M059J (cell line): ENCODE data around the gene DLX4. TPM values are rescaled to one million over a fixed set of nuclear protein-coding genes. Genes with fewer than 3 reads are reported as not detected.
A peak's percentile ranks its signal among the peaks of the same experiment; 100 is the strongest.

ENCODE experiments used
- DNase-seq: peaks from one replicate; pipeline ENCODE4 v3.0.0-alpha.2; 2012; ENCODE audit warnings: low read depth
- total RNA-seq: library from RNA; depleted of rRNA; stranded (reverse); fragments of >200 nt; shearing (Covaris generic); gene quantifications from 2 replicates; pipeline ENCODE4 v1.2.3, GENCODE V29; 2014

The DLX4 gene
- total RNA-seq, 1 experiment from 2014 or later, result 7.4 TPM

GRCh38 chr17:49946964-49947584, 21.9 kb upstream of the DLX4 start:
- peak; percentile 81 for DNase-seq

DNA sequence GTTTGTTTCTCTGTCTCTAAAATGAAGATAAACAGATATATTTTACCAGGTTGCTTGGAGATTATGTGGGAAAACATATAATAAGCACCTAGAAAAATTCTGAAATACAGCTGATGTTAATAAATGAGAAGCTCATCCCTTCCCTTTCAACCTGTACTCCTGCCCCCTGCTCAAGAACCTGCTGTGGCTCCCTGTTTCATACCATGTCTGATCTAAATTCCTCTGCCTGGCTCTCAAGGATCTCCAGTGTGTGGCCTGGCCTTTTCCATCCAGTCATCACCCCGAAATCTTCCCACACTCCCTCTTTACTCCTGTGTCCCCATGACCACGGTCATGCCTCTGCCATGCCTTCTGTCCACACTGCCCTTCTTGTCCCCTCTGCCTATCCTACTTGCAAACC, 19.4 kb upstream of the DLX4 start:
- no peak for DNase-seq

- peak; percentile 53 for DNase-seq
Measured at GRCh38 chr17:49951362-49952082, 17.5 kb upstream of the DLX4 start.

- peak; percentile 88 for DNase-seq
Measured at GRCh38 chr17:49952209-49952911, 16.6 kb upstream of the DLX4 start.

- peak; percentile 79 for DNase-seq
Measured at GRCh38 chr17:49952912-49953497, 16.0 kb upstream of the DLX4 start.

GRCh38 chr17:49955157-49955556, 13.8 kb upstream of the DLX4 start:
- peak; percentile 87 for DNase-seq

DNA sequence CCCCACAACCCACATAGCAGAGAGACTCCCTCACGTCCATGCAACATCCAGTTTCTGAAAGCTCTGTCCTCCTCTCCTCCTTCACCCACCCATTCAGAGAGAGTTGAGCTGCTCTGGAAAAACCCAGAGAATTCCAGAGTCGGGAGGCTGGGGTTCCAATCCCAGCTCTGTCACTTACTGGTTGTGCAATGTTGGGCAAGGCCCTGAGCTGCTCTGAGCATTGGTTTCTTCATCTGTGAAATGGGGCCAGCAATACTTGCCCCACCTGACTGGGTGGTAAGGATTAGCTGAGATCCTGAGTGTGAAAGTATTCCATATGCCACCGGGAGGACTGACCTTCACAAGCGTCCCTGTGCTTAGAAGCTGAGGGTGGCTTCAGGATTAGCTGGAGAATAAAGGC, 12.2 kb upstream of the DLX4 start:
- no peak for DNase-seq

GRCh38 chr17:49957350-49957749, 11.6 kb upstream of the DLX4 start:
- DNase-seq, result no peak

GRCh38 chr17:49958723-49959122, 10.3 kb upstream of the DLX4 start:
- peak; percentile 62 for DNase-seq

- peak; percentile 83 for DNase-seq
Measured at GRCh38 chr17:49959183-49959935, 9.6 kb upstream of the DLX4 start.

DNA sequence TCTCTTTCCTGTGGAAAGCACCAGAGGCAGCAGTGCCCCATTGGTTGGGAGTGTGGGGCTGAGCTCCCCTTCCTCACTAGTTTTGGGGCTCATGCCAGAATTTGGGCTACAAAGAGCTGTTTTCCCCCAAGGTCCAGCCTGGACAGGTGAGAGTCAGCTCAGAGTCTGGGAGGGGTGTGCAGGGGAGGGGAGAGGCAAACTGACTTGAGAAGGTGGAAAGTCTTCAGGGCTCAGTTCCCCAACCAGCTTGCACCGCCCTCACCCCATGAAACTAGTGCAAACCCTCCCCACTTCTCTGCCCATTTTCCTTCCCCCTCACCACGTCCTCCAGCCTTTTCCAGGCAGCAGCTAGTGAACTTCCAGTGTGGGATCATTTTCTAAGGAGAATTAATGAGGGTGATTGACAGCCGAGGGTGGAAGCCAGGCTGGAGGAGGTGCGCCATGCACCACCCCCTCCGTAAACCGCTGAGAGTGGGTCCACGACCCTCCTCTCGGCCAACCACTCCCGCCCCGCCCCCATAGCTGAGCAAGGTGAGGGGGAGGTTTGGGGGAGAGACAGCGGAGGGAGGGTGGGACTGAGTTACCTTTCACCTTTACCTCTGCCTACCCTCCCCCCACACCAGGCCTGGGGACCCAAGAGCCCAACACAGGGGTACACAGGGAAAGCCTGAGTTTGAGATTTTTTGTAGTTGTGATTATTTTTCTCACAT, 6.2 kb upstream of the DLX4 start:
- DNase-seq, result no peak

GRCh38 chr17:49963309-49963625, 5.7 kb upstream of the DLX4 start:
- no peak for DNase-seq

DNA sequence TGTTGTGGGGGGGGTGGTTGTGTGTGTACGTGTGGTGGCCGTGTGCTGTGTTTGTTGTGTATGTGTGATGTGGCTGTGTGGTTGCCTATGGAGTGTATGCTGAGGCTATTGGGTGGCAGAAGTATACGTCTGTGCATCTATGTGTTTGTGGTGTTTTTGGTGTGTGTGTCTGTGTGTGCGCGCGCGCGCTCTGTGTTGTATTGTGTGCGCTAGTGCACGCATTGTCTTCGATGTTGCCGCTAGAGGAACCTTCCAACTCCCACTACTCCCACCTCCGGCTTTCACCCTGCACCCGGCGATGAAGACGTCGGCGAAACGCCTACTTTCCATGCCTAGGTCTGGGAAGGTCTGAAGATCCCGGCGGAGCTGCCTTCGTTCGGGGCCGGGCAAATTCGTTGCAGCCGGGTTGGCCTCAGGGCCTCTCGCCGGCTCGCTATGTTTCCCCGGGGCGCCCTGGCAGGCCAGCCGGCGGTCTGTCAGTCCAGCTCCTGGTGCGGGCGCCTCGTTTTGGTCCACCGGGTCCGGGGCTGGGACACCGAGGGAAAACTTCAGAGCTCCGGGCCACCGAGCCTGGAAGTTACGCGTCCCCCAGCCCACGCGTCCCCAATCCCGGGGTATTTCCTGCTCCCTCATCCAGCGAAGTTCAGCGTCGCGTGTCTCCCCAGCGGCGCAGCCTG, 5.2 kb upstream of the DLX4 start:
- peak; percentile 18 for DNase-seq

DNA sequence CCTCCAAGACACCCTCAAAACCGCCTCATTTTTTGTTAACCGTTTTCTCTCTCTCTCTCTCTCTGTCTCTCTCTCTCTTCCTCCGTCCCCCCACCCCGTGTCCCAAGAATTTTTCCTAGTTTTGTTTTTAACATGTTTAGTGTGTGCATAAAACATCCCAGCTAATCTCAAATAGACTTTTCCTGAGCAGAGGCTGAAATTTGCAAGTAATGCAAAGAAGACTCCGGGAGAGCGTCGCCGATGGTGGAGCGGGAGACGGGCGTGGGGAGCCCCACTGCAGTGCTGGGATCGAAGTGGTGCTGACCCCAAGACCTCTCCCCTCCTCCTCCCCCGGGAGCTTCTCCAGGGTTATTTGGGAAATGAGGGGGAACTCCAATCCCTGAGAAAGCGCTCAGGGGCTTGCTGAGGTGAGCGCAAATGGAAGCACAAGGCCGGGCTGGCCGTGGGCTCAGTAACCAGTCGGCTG, 4.7 kb upstream of the DLX4 start:
- DNase-seq, result no peak

GRCh38 chr17:49964769-49965523, 4.0 kb upstream of the DLX4 start:
- no peak for DNase-seq

DNA sequence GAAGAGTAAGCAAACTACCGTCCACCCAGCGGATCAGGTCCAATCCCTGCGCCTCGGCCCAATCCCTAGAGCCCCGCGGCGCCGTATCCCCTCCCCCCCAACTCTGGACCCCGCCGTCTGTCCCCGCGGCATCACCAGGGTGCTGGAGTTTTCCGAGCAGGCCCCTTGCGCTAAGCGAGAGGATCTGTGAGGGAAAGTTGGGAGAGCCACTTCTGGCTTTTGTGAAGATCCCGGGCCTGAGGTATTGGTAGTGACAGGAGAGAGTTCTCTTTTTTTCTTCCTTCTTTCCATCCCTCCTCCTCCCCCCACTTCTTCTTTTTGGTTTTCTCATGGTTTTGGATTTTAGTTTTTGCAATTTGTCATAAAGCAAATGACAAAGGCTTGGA, 3.5 kb upstream of the DLX4 start:
- DNase-seq, result no peak

- DNase-seq, result no peak
Measured at GRCh38 chr17:49966767-49967166, 2.2 kb upstream of the DLX4 start.

- no peak for DNase-seq
Measured at GRCh38 chr17:49967205-49967604, 1.8 kb upstream of the DLX4 start.

DNA sequence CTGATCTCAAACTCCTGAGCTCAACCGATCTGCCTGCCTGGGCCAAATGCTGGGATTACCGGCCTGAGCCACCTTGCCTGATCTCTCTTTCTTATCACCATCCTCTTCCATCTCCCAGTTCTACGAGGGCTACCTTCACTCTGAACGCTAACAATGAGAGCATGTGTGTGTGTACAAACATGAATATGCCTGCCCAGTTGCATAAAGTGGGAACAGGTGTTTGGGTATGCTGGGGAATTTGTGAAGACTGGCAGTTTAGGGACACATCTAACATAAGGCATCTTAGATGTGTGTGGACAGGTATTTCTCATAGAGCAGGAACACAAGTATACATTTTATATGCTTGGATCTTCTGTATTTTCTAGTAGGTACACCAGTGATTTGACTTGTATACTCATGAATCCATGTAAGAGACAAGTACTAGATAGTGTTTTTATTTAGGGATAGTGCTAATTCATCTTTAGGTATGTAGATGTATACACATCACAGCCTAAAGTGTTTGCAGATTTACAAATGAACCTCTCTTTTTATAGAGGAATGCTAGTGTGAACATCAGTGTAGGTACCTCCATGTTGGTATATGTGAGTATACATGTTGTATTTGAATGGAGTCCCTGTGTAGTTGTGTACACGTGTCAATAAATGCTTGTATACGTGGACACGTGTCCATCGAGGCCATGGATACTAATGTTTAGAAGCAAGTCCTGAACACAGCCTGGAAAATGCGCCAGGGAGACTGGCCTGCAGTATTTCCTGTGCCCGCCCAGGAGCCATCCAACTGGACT, 1.2 kb upstream of the DLX4 start:
- DNase-seq, result no peak
